IPS-18c (cell line): ENCODE data around the gene SPPL2B.

Source experiments
- H3K4me3 ChIP-seq: 2 replicates; pipeline ENCODE4 v1.7.0; 2013; ENCODE audit warnings: low read depth, mild to moderate bottlenecking, low read length, moderate library complexity; ENCODE audit not compliant: insufficient read depth
- H3K9me3 ChIP-seq: one replicate; pipeline ENCODE4 v1.6.1; 2013; ENCODE audit warnings: mild to moderate bottlenecking, low read length, moderate library complexity; ENCODE audit not compliant: control insufficient read depth, insufficient read depth

Gene SPPL2B

DNA sequence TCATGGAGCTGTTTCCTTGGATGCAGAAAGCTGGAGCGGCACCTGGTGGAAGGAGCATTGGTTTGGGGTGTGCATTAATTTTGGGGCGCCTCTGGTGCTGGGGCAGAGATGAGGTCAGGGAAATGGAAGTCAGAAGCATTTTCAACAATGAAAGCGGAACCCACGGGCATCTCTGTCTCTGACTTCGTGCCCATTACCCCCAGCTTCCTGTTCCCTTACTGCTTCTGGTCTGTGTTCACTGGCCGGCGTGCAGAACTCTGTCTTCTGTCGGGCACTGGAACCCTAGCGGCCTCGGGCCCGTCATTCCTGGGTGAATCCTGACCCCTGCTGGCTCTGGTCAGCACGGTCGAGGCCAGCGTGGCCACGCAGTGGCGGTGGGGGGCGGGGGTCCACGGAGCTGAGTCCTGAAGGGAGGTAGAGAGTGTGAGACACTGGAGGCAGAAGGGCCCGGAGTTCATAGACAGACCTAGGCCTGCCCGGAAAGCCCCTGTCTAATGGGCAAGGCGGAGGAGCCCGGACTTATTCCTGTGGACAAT, 12.6 kb upstream of the SPPL2B start:
- Histone ChIP-seq H3K9me3 (peaks cover 2% of the 10 kb centered on the region), H3K4me3 (no peak overlapping the region)

DNA sequence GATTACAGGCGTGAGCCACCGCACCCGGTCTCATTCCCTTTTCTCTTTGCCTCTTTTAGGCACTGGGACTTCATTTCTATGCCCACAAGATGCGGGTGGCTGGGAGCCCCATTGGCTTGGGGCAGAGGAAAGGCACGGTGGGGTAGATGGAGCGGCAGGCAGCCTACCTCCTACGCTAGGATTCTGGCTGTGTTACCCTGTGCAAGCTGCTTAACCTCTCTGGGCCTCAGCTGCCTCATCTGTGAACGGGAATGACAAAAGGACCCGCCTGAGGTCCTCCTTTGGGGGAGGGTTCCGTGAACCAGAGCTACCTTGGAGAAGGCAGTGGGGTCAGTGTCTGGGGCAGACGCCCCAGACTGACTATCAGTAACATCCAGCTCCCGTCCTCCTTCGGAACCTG, 11.2 kb upstream of the SPPL2B start:
- peaks cover 2% of the 10 kb centered on the region for H3K9me3 ChIP-seq
- no peak overlapping the region for H3K4me3 ChIP-seq

DNA sequence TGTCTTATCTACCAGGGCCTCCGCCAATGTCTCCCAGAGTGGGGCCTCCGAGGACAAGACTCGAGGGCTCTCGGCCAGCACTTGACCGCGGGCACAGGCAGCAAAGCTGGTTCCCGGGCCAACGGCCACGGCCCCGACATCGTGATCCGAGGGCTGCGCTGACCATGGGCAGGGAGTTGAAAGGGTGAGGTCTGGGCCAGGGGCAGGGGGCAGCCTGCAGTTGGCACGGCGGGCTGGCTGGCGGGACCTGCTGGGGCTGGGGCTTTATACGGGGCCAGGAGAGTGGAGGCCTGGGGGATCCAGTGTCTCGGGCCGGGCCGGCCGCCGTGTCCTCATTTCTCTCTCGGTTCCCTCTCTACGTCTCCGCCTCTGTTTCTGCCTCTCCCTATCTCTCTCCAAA, 10.7 kb upstream of the SPPL2B start:
- H3K9me3 ChIP-seq = peaks cover 2% of the 10 kb centered on the region
- H3K4me3 ChIP-seq = no peak overlapping the region

DNA sequence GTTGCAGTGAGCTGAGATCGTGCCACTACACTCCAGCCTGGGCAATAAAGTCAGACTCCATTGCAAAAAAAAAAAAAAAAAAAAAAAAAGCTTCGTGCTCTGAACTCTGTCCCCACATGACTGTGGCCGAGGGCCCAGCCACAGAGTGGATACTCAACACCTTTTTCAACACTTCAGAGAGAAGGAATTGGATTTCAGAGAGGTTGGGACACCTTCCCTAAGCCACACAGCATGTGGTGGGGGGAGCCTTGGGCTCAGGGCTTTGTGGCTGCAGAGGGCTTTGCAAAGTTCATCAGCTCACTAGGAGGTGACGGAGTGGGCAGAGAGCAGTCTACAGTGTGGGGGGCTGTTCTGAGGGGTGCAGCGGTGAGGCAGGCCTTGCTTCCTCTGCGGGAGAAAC, 9.6 kb upstream of the SPPL2B start:
- Histone ChIP-seq H3K4me3 (no peak overlapping the region), H3K9me3 (peaks cover 2% of the 10 kb centered on the region)

DNA sequence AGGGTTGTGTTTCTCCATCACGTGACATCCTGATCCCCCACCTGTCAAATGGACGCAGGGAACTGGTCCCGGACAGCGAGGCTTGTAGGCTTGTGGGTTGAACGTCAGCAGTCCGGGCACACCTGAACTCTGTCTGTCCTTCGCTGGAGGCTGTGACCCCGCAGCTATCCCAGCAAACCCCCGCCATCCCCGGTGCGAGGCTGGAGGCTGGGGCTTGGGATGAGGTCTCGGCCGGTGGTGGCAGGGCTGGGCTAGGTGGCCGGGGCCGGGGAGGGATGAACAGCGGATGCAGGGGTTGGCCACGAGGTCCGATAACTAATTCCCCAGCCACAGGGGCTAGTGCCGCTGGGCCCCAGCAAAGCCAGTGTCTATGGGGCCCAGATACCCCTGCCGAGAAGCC, 8.9 kb upstream of the SPPL2B start:
- Histone ChIP-seq H3K4me3 (no peak overlapping the region), H3K9me3 (peaks cover under 1% of the 10 kb centered on the region)

DNA sequence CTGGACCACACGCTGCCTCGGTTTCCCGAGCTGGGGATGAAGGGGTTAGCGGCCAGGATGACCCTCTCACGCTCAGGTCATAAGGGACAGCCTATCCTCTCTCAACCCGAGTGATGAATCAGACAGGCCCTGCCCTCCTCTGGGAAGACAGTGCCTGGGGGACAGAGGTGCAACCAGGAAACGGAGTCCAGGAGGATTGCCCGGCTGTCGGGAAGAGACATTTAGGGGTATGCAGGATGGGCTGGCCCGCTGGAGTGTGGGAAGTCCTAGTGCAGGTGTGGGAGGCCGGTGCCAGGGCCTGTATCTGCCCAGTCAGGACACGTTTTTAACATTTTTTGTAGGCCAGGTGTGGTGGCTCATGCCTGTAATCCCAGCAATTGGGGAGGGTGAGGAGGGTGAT, 8.4 kb upstream of the SPPL2B start:
- no peaks in the 10 kb centered on the region for H3K9me3 ChIP-seq

DNA sequence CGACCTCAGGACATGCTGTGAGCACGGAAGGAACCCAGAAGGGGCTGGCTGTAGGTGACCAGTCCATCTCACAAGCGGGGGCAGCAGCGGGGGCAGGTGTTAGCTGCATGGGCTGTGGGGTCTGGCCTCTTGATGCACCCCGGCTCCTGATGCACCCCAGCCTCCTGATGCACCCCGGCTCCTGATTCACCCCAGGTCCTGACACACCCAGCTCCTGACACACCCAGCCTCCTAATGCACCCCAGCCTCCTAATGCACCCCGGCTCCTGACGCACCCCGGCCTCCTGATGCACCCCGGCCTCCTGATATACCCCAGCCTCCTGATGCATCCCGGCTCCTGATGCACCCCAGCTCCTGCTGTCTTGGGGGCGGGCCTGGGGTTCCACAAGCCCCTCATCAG, 7.5 kb upstream of the SPPL2B start:
- Histone ChIP-seq H3K9me3 (no peaks in the 10 kb centered on the region), H3K4me3 (no peak overlapping the region)

More for the DNA sequence above, 8.4 kb upstream of the SPPL2B start:
- H3K4me3 ChIP-seq = no peak overlapping the region

DNA sequence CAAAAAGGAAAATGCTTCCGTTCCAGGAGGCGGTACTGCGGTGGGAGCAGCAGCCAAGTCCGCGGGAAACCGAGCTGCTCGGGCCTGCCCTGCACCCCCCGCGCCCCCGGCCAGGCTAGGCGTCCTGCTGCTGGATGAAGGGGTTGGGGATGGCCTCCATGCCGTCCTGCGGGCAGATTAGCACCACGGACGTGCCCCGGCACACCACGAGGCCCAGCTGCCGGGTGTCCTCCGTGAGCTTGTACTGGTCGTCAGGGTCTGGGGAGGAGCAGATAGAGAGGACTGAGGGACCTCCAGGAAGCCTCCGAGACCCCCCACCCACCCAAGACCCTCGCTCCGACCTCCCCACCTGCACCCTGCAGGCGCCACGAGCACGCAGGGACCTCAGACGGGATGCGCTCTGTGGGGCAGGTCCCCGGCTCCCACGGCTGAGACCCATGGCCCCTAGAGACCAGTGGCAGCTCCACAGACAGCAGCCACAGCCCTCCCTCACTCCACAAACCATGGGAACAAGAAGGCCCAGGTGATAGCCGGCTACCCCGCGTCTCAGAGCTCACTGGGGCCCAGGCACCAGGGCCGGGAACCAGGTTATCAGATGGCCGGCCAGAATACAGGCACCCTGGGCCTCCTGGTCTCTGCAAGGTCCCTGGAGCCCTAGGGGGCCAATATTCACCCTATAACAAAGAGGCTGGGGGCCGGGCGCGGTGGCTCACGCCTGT, 6.8 kb upstream of the SPPL2B start:
- H3K9me3 ChIP-seq = no peaks in the 10 kb centered on the region
- no peak overlapping the region for H3K4me3 ChIP-seq

DNA sequence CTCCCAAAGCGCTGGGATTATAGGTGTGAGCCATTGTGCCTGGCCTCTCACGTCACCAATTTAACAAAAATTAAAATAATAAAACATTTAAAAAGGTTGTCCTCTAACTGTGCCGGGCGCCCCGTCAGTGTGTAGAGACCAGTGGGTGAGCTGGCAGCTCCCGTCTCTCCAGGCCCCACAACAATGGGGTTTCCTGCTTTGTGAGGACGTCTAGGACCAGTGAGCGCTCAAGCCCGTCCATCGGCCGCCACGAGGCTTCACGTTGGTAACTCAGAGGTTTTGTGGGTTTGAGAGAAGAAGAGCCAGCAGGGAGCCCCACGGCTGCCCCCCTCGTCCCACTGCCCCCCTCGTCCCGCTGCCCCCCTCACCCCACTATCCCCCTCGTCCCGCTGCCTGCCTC, 4.8 kb upstream of the SPPL2B start:
- Histone ChIP-seq H3K4me3 (no peak overlapping the region), H3K9me3 (no peaks in the 10 kb centered on the region)

DNA sequence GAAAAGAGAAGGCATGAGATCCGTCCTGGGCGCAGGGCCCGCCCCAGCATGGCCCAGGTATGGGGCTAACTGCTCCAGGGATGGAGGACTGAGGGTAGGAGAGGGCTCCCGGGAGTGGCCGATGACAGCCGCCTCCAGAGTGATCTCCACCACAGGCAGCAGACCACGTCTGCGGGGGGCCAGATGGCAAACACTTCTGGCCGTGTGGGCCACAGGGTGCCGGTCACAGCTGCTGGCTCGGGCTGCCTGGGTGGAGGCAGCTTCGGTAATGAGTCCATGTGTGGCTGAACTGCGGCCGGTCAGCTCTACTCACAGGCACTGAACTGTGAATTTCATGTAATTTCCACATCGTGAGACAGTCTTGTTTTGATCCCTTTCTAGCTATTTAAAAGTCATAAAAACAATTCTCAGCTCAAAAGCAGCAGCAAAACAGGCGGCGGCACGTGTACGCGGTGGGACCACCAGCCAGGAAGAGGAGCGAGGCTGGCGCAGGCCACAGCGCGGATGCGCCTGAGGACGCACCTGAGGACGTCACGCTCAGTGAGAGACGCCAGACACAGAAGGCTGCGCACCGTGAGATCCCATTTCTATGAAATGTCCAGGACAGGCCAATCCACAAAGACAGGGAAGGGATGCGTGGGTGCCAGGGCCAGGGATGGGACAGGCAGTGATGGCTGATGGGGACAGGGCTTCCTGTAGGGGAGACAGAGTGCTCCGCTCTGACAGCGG, 4.1 kb upstream of the SPPL2B start:
- no peak overlapping the region for H3K4me3 ChIP-seq
- no peaks in the 10 kb centered on the region for H3K9me3 ChIP-seq

DNA sequence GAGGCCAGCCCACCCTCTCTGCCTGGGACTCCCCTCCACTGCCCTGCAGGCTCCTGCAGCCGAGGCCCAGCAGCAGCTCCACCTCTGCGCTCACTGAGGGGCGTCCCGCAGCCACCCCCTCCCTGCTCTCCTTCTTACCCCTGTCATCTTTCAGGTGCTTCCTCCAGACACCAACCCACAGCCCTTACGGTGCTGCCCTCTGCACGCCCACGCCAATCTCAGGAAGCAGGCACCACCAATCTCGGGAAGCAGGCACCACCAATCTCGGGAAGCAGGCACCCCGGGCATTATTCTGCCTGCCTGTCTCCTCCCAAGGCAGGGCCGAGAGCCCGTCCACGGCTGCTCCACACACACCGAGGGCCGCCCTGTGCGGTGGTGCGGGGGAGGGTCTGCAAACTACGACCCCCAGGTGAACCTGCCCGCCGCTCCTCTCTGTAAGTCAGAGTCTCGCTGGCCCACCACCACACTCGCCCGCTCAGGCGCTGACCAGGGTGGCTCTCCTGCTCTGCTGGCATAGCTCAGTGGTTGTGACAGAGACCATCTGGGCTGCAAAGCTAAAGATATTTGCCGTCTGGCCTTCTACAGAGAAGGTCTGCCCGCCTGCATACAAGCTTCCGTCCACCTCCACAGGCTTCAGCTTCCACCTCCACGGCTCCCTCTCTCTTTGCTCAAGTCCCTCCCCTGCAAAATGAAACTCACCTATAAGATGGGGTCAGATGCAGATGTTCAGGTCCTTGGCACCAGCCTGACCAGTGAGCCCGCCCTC, 3.0 kb upstream of the SPPL2B start:
- H3K9me3 ChIP-seq = no peaks in the 10 kb centered on the region
- H3K4me3 ChIP-seq = no peak overlapping the region

DNA sequence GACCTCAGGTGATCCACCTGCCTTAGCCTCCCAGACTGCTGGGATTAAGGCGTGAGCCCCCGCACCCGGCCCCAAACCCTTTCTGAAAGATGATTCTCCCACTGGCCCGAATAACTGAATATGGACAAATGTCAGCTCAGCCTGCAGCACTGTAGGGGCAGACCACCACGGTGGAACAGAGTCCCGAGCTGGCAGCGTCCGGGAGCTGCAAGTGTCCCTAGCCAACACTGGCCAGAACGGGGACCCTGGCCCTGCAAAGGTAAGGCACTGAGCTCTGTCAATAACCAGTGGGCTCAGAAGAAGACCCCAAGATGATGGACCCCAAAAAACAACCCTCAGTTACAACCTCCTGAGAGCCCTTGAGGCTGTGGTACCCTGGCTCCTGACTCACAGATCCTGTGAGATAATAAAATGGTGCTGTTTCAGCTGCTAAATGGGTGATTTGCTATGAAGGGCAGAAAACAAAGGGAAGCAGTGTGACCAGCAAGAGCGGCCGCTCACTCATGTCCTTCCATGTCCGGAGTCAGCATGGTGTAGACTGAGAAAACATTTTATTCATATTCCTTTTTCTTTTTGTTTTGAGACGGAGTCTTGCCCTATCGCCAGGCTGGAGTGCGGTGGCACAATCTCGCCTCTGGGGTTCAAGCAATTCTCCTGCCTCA, 1.7 kb upstream of the SPPL2B start:
- Histone ChIP-seq H3K4me3 (no peak overlapping the region), H3K9me3 (no peaks in the 10 kb centered on the region)

DNA sequence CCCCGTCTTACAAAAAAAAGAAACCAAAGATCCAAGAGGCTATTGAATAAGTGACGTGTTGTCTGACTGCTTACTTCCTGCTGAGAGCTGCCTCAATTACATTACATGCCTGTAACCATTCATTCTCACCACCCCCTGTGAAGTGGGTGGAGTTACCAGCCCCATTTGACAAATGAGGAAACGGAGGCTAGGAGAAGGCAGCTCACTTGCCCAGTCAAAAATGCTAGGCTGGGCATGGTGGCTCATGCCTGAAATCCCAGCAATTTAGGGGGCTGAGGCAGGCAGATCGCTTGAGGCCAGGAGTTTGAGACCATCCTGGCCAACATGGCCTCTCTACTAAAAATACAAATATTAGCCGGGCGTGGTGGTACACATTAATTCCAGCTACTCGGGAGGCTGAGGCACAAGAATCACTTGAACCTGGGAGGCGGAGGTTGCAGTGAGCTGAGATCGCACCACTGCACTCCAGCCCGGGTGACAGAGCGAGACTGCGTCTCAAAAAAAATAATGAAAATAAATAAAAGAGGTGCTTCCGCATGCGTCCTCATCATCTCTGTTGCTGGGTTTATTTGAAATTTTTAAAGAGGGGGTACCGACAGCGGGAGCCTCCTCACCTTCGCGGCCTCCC, 597 bp upstream of the SPPL2B start:
- H3K9me3 ChIP-seq = no peaks in the 10 kb centered on the region

DNA sequence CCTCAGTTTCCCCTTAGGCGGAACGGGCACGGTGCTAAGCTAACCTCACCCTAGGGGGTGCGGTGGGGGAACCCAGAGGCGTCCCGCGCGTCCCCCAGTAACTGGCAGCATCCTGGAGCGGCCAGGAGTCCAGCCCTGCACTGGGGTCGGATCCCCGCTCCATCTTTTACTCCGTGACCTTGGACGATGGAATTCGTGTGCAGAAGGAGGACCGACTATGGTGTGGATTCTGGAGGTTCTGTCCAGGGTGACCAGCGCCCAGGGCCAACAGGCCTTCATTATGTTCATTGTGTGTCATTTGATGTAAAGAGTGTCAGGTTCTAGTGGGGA, 630 bp downstream of the SPPL2B start:
- H3K9me3 ChIP-seq = no peaks in the 10 kb centered on the region
- H3K4me3 ChIP-seq = peak overlapping the region; percentile 88

More for the DNA sequence above, 597 bp upstream of the SPPL2B start:
- H3K4me3 ChIP-seq = peak overlapping the region; percentile 88

DNA sequence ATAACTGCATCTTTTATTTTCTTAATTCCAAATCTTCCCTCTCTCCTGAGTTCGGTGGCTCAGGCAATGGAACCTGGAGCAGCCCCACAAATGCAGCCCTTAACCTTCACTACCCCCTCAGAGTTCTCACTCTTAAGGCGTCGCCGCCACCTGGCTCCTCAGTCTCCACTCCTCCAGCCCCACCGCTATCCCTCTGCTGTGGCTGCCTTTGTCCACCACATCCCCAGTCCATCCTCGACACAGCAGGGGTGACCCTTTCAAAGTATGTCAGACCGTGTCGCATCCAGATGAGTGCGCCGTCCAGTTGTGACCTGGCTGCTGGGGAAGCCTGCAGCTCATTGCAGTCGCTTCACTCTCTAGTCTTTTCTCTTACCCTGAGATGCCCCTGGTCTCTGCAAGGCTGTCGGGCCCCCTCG, 1.0 kb downstream of the SPPL2B start:
- peak overlapping the region; percentile 88 for H3K4me3 ChIP-seq

DNA sequence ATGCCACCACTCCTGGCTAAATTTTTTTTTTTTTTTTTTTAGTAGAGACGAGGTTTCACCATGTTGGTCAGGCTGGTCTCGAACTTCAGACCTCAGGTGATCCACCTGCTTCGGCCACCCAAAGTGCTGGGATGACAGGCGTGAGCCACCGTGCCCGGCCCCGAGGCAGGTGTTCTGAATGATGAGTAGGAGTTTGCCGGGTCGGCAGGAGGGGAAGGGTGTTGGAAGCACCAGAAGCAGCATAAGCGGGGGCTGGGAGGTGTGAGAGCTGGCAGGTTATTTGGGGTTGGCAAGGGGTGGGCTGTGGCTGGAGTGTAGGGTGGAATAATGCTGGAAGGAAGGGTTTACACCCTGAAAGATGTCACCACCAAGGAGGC, 1.8 kb downstream of the SPPL2B start:
- no peak overlapping the region for H3K4me3 ChIP-seq
- no peaks in the 10 kb centered on the region for H3K9me3 ChIP-seq

More for the DNA sequence above, 1.0 kb downstream of the SPPL2B start:
- no peaks in the 10 kb centered on the region for H3K9me3 ChIP-seq
